ENCODE data around the gene SBF2. TPM values are rescaled to one million over a fixed set of nuclear protein-coding genes. Genes with fewer than 3 reads are reported as not detected.
"Not testable (repeated sequence)": the region's sequence is repeated elsewhere in the genome, so short reads cannot be mapped to it uniquely, and the experiment has no call there.

The SBF2 gene
- total and polyA plus RNA-seq, 11 donors: 10.4 to 33.9 (median 20.9) TPM

GRCh38 chr11:10130875-10131274 lies 163.1 kb downstream of the SBF2 start:
- Histone ChIP-seq H3K4me1 (peaks cover 0 to 10% (median 4%) of the 10 kb centered on the region in 12 donors), H3K4me3 (no peak overlapping the region), H3K9me3 (no peaks in the 10 kb centered on the region), H3K36me3 (no peaks in the 10 kb centered on the region), H3K27ac (no peak overlapping the region), H3K27me3 (no peaks in the 10 kb centered on the region)
- DNase-seq: no peak
- WGBS, 4 donors: 92 to 95% (median 93%) methylated on average over 3 of the region's 3 CpGs
- no peak for ATAC-seq
- TF ChIP-seq POLR2A (IDR thresholded peaks at IDR 0.05) (no peak), CTCF (IDR thresholded peaks at IDR 0.05) (no peak)
- intact Hi-C loops (cut with DNase I): no loop called here

- peaks cover 0 to 13% (median 4%) of the 10 kb centered on the region in 12 donors for H3K4me1 ChIP-seq
- DNase-seq; intact Hi-C loops (cut with DNase I); H3K27me3 ChIP-seq; H3K36me3 ChIP-seq; H3K9me3 ChIP-seq; ATAC-seq; H3K27ac ChIP-seq; H3K4me3 ChIP-seq: not testable (repeated sequence)
- 94 to 97% (median 95%) methylated on average over 8 of the region's 8 CpGs for WGBS, 4 donors
Measured at GRCh38 chr11:10129184-10129583, 164.8 kb downstream of the SBF2 start.

- DNase-seq (no peak), ATAC-seq (peak in 3 of 4 donors; percentile 47 to 58 (median 53))
- intact Hi-C loops (cut with DNase I): no loop called here
- TF ChIP-seq CTCF (IDR thresholded peaks at IDR 0.05) (no peak), POLR2A (IDR thresholded peaks at IDR 0.05) (no peak)
- Histone ChIP-seq H3K9me3 (no peaks in the 10 kb centered on the region), H3K27ac (no peak overlapping the region), H3K4me1 (peaks cover 3 to 31% (median 19%) of the 10 kb centered on the region in 12 donors), H3K4me3 (no peak overlapping the region), H3K27me3 (no peaks in the 10 kb centered on the region), H3K36me3 (no peaks in the 10 kb centered on the region)
- WGBS, 4 donors: 81 to 87% (median 83%) methylated on average over 2 of the region's 2 CpGs
Measured at GRCh38 chr11:10125522-10126133, 168.4 kb downstream of the SBF2 start.

GRCh38 chr11:10122326-10123197 lies 171.5 kb downstream of the SBF2 start:
- no peak for ATAC-seq
- 68 to 82% (median 78%) methylated on average over 5 of the region's 5 CpGs for WGBS, 4 donors
- H3K27ac ChIP-seq: no peak overlapping the region
- TF ChIP-seq POLR2A (IDR thresholded peaks at IDR 0.05) (no peak), CTCF (IDR thresholded peaks at IDR 0.05) (no peak)
- peak overlapping the region in 4 of 12 donors; percentile 9 to 29 (median 14) for H3K4me3 ChIP-seq
- peaks cover 15 to 58% (median 37%) of the 10 kb centered on the region in 12 donors for H3K4me1 ChIP-seq
- intact Hi-C loops (cut with DNase I): no loop called here
- no peaks in the 10 kb centered on the region for H3K27me3 ChIP-seq
- no peaks in the 10 kb centered on the region for H3K36me3 ChIP-seq
- H3K9me3 ChIP-seq: no peaks in the 10 kb centered on the region
- no peak for DNase-seq
